PC-9 (cell line): ENCODE measurements around the gene DCLK2. TPM values are rescaled to one million over a fixed set of nuclear protein-coding genes. Genes with fewer than 3 reads are reported as not detected.

ENCODE experiments used
- BruUV-seq: library from RNA; stranded (reverse); fragments of 400-500 nt; replicated peaks from 2 replicates; lab custom pipeline; 2021; lab: Mats Ljungman, UMichigan
- CTCF ChIA-PET: fragments of 300-600 bp; sonication (Branson Sonifier 250); formaldehyde crosslinking; loops from one replicate; lab custom pipeline; 2022; ENCODE audit warnings: antibody characterized with exemption; lab: Charles Lee
- POLR2A ChIA-PET: fragments of 300-600 bp; sonication (Branson Sonifier 250); formaldehyde crosslinking; loops from one replicate; lab custom pipeline; 2022; ENCODE audit warnings: antibody characterized with exemption; ENCODE audit not compliant: unreplicated experiment; lab: Charles Lee
- DNase-seq, 2 experiments: peaks; one replicate each; pipeline versions ENCODE4 v3.0.0 to v3.0.0-alpha.2; 2015 to 2022; ENCODE audit warnings: mixed read lengths in 1 of 2
- H2AFZ ChIP-seq: fragments of 200-600 bp; sonication (generic); 2 replicates; pipeline ENCODE4 v1.8.1; 2017; ENCODE audit warnings: antibody characterized with exemption
- H3F3A ChIP-seq: fragments of 200-600 bp; sonication (generic); 2 replicates; pipeline ENCODE4 v1.8.1; 2017; ENCODE audit warnings: antibody characterized with exemption, mild to moderate bottlenecking, low read depth; ENCODE audit not compliant: insufficient read depth
- H3K27ac ChIP-seq: fragments of 200-600 bp; sonication (generic); 2 replicates; pipeline ENCODE4 v1.6.1; 2016; ENCODE audit warnings: mixed run types
- H3K27me3 ChIP-seq: fragments of 200-600 bp; sonication (generic); 2 replicates; pipeline ENCODE4 v1.6.1; 2016; ENCODE audit warnings: low read depth, mixed run types; ENCODE audit not compliant: insufficient read depth
- H3K36me3 ChIP-seq: fragments of 200-600 bp; sonication (generic); 2 replicates; pipeline ENCODE4 v1.6.1; 2016; ENCODE audit warnings: low read depth, mixed run types
- H3K4me1 ChIP-seq: fragments of 200-600 bp; sonication (generic); replicated peaks from 2 replicates; pipeline ENCODE4 v1.6.1; 2016; ENCODE audit warnings: mixed run types; ENCODE audit not compliant: insufficient read depth
- H3K4me2 ChIP-seq: fragments of 200-600 bp; sonication (generic); 2 replicates; pipeline ENCODE4 v1.6.1; 2017; ENCODE audit warnings: mixed run types
- H3K4me3 ChIP-seq: fragments of 200-600 bp; sonication (generic); 2 replicates; pipeline ENCODE4 v1.6.1; 2016; ENCODE audit warnings: mixed run types
- H3K79me2 ChIP-seq: fragments of 200-600 bp; sonication (generic); 2 replicates; pipeline ENCODE4 v1.6.1; 2017; ENCODE audit warnings: low read depth, mixed run types
- H3K9me2 ChIP-seq: fragments of 200-600 bp; sonication (generic); 2 replicates; pipeline ENCODE4 v1.8.1; 2017; ENCODE audit warnings: mild to moderate bottlenecking; ENCODE audit not compliant: insufficient read depth
- H3K9me3 ChIP-seq: fragments of 200-600 bp; sonication (generic); 2 replicates; pipeline ENCODE4 v1.8.1; 2016; ENCODE audit warnings: low read depth; ENCODE audit not compliant: insufficient read depth
- H4K20me1 ChIP-seq: fragments of 200-600 bp; sonication (generic); 2 replicates; pipeline ENCODE4 v1.8.1; 2017; ENCODE audit not compliant: insufficient read depth
- EZH2 ChIP-seq: fragments of 200-600 bp; sonication (generic); IDR thresholded peaks from 2 replicates; pipeline ENCODE4 v1.8.0; 2017; ENCODE audit warnings: antibody characterized with exemption, low read depth
- intact Hi-C: fragments of 100-400 bp; cut with micrococcal nuclease; formaldehyde crosslinking; loops from one replicate; pipeline ENCODE4 v1.10.0; 2022; ENCODE audit not compliant: unreplicated experiment
- total RNA-seq: library from RNA; stranded (reverse); gene quantifications from 2 replicates; pipeline ENCODE4 v1.2.3, GENCODE V29; 2021
- TF ChIP-seq, protein P1 (sequence below): fragments of 200-600 bp; sonication (generic); conservative IDR thresholded peaks from 2 replicates; pipeline ENCODE4 v1.6.1; 2017; ENCODE audit warnings: mixed run types, antibody characterized with exemption, mild to moderate bottlenecking, moderate library complexity

Gene DCLK2
- total RNA-seq, 1 experiment from 2014 or later = 0.41 TPM

DNA sequence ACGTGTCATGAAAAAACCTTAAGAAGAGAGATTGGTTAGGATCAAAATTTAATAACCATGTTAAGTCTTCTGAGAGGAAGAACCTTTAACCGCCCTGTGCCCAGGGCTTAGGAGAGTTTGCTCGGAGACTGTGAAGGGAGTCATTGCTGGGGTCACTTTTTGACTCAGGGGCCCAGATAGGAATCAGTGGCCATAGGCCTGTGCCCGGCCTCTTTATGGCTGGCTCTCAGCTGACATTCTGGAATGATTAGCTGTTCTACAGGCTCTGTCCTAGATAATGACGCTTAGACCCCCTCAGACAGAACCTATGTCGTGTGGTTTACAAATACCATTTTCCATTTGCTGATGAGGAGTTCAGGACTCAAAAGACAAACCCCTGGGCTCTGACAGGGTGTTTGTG is 174.1 kb downstream of the DCLK2 start:
- no peak for DNase-seq
- Histone ChIP-seq H3K4me2 (no peak overlapping the region), H3K79me2 (no peaks in the 10 kb centered on the region), H3K9me2 (no peaks in the 10 kb centered on the region), H3K27me3 (no peaks in the 10 kb centered on the region), H4K20me1 (no peaks in the 10 kb centered on the region), H3K27ac (no peak overlapping the region), H3F3A (no peaks in the 10 kb centered on the region), H3K4me1 (no peaks in the 10 kb centered on the region), H3K36me3 (no peaks in the 10 kb centered on the region), H3K9me3 (no peaks in the 10 kb centered on the region), H2AFZ (no peak overlapping the region), H3K4me3 (no peak overlapping the region)
- no TSS peak for BruUV-seq
- TF ChIP-seq, protein P1, sequence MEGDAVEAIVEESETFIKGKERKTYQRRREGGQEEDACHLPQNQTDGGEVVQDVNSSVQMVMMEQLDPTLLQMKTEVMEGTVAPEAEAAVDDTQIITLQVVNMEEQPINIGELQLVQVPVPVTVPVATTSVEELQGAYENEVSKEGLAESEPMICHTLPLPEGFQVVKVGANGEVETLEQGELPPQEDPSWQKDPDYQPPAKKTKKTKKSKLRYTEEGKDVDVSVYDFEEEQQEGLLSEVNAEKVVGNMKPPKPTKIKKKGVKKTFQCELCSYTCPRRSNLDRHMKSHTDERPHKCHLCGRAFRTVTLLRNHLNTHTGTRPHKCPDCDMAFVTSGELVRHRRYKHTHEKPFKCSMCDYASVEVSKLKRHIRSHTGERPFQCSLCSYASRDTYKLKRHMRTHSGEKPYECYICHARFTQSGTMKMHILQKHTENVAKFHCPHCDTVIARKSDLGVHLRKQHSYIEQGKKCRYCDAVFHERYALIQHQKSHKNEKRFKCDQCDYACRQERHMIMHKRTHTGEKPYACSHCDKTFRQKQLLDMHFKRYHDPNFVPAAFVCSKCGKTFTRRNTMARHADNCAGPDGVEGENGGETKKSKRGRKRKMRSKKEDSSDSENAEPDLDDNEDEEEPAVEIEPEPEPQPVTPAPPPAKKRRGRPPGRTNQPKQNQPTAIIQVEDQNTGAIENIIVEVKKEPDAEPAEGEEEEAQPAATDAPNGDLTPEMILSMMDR = no peak
- TF ChIP-seq EZH2 = no peak
- intact Hi-C loops = no loop called here
- CTCF ChIA-PET = no interaction called here
- POLR2A ChIA-PET = no interaction called here

DNA sequence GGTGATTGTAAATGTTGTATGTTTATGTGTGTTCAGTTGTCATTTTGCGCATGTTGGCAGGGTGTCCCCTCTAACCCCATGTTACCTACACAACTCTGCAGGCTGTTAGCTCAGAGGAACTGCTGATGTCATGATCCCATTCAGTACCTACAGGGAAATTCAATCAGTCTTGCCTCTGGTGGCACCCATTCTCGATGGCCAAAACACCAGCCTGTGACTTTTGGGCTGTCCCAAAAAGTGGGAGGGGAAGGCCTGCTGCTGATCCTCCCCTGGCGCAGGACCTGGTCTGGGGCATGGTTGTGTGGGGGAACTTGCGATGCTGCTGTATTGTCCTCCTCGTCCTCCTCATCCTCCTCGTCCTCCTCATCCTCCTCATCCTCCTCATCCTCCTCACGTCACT is 174.5 kb downstream of the DCLK2 start:
- no peaks in the 10 kb centered on the region for H3F3A ChIP-seq
- H4K20me1 ChIP-seq = no peaks in the 10 kb centered on the region
- H3K4me2 ChIP-seq = no peak overlapping the region
- H3K36me3 ChIP-seq = no peaks in the 10 kb centered on the region
- H3K27me3 ChIP-seq = no peaks in the 10 kb centered on the region
- no peak for TF ChIP-seq EZH2
- TF ChIP-seq, protein P1 = no peak
- DNase-seq = no peak
- intact Hi-C loops = no loop called here
- H3K4me3 ChIP-seq = no peak overlapping the region
- CTCF ChIA-PET = no interaction called here
- H3K4me1 ChIP-seq = no peaks in the 10 kb centered on the region
- no peak overlapping the region for H3K27ac ChIP-seq
- POLR2A ChIA-PET = no interaction called here
- H3K79me2 ChIP-seq = no peaks in the 10 kb centered on the region
- H2AFZ ChIP-seq = no peak overlapping the region
- no peaks in the 10 kb centered on the region for H3K9me3 ChIP-seq
- BruUV-seq = no TSS peak
- H3K9me2 ChIP-seq = no peaks in the 10 kb centered on the region

DNA sequence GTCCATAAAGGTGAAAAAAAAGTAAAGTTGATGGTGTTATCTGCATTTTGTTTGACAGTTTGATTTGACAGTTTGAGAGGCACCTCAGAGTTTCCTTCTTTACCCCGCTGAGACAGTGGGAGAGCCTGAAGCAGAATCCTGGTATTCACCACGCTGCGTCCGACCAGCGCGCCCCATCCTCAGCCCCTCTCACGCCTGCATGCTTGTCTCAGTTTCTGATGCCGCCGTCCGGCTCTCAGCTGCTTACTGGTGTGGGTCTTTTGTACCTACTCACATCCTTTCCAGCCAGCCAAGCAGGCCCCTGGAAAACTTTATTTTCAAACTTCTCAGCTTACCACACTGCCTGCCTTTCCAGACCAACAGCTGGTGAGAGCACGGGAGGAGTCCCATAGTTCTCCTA is 175.2 kb downstream of the DCLK2 start:
- no TSS peak for BruUV-seq
- TF ChIP-seq, protein P1 = no peak
- TF ChIP-seq EZH2 = no peak
- intact Hi-C loops = no loop called here

More for the DNA sequence above, 175.2 kb downstream of the DCLK2 start:
- no peaks in the 10 kb centered on the region for H3K27me3 ChIP-seq
- H3K4me2 ChIP-seq = no peak overlapping the region
- H3K79me2 ChIP-seq = no peaks in the 10 kb centered on the region
- no peaks in the 10 kb centered on the region for H4K20me1 ChIP-seq
- no peak overlapping the region for H2AFZ ChIP-seq
- no peaks in the 10 kb centered on the region for H3K9me3 ChIP-seq
- H3K4me3 ChIP-seq = no peak overlapping the region
- CTCF ChIA-PET = no interaction called here
- no peak for DNase-seq
- H3K9me2 ChIP-seq = no peaks in the 10 kb centered on the region
- no peak overlapping the region for H3K27ac ChIP-seq
- H3K4me1 ChIP-seq = no peaks in the 10 kb centered on the region
- no peaks in the 10 kb centered on the region for H3K36me3 ChIP-seq
- no peaks in the 10 kb centered on the region for H3F3A ChIP-seq
- POLR2A ChIA-PET = no interaction called here
